ENCODE measurements around the gene PARD3. TPM values are rescaled to one million over a fixed set of nuclear protein-coding genes. Genes with fewer than 3 reads are reported as not detected.

The PARD3 gene
- total and polyA plus RNA-seq, 2 experiments from 2014 or later, result 6.3 to 21.2 TPM

- H3K36me3 ChIP-seq (ENCODE audit: low read depth), result no peaks in the 10 kb centered on the region
- no peak overlapping the region for H3K27ac ChIP-seq
- peaks cover 8% of the 10 kb centered on the region; the same call in 1 of the 2 replicates for H3K79me2 ChIP-seq (ENCODE audit: insufficient read depth)
- peaks cover 3% of the 10 kb centered on the region for H3K4me1 ChIP-seq (ENCODE audit: insufficient read depth)
- no peaks in the 10 kb centered on the region for H3K9me3 ChIP-seq (ENCODE audit: low read depth)
- H3K9me2 ChIP-seq (ENCODE audit: insufficient read depth), result no peaks in the 10 kb centered on the region
- peaks cover 12% of the 10 kb centered on the region; the same call in 1 of the 2 replicates for H3F3A ChIP-seq (ENCODE audit: insufficient read depth)
- in situ Hi-C loops (cut with MboI), result no loop called here
- no peak overlapping the region for H3K9ac ChIP-seq
- TF ChIP-seq EZH2 (IDR thresholded peaks at IDR 0.05; ENCODE audit: insufficient read depth, poor library complexity, severe bottlenecking) (no peak), EZH2phosphoT487 (IDR thresholded peaks at IDR 0.05; ENCODE audit: insufficient read depth, low read depth) (no peak)
- no peak overlapping the region for H3K4me2 ChIP-seq (ENCODE audit: unreplicated experiment)
- no peaks in the 10 kb centered on the region for H3K27me3 ChIP-seq (replicated peaks; ENCODE audit: insufficient read depth)
- no peak for DNase-seq
- no peaks in the 10 kb centered on the region for H4K20me1 ChIP-seq (ENCODE audit: insufficient read depth)
- 97 to 98% methylated on average over 2 of the region's 2 CpGs for WGBS, 2 experiments (ENCODE audit: low coverage in 1 of 2, low lambda C conversion rate in 2 of 2, missing lambda C conversion rate in 2 of 2)
- no peak overlapping the region for H2AFZ ChIP-seq
- no peak overlapping the region for H3K4me3 ChIP-seq
These were observed 294.6 kb downstream of the PARD3 start for GRCh38 chr10:34520510-34520909.

GRCh38 chr10:34520084-34520483 is 295.0 kb downstream of the PARD3 start:
- H4K20me1 ChIP-seq (ENCODE audit: insufficient read depth), result no peaks in the 10 kb centered on the region
- peaks cover 8% of the 10 kb centered on the region; the same call in 1 of the 2 replicates for H3K79me2 ChIP-seq (ENCODE audit: insufficient read depth)
- no peak for TF ChIP-seq EZH2 (IDR thresholded peaks at IDR 0.05; ENCODE audit: insufficient read depth, poor library complexity, severe bottlenecking)
- TF ChIP-seq EZH2phosphoT487 (IDR thresholded peaks at IDR 0.05; ENCODE audit: insufficient read depth, low read depth), result no peak
- no peaks in the 10 kb centered on the region for H3K9me3 ChIP-seq (ENCODE audit: low read depth)
- no peaks in the 10 kb centered on the region for H3K27me3 ChIP-seq (replicated peaks; ENCODE audit: insufficient read depth)
- in situ Hi-C loops (cut with MboI), result no loop called here
- WGBS, 2 experiments (ENCODE audit: low coverage in 1 of 2, low lambda C conversion rate in 2 of 2, missing lambda C conversion rate in 2 of 2), result 93 to 94% methylated on average over 7 of the region's 7 CpGs
- no peak overlapping the region for H3K4me2 ChIP-seq (ENCODE audit: unreplicated experiment)
- peaks cover 8% of the 10 kb centered on the region; the same call in 1 of the 2 replicates for H3F3A ChIP-seq (ENCODE audit: insufficient read depth)
- H3K27ac ChIP-seq, result no peak overlapping the region
- no peaks in the 10 kb centered on the region for H3K4me1 ChIP-seq (ENCODE audit: insufficient read depth)
- H2AFZ ChIP-seq, result no peak overlapping the region
- 0 out of 2 replicates have a peak, but pooled peaks cover 2% of the 10 kb centered on the region for H3K36me3 ChIP-seq (ENCODE audit: low read depth)
- no peak overlapping the region for H3K9ac ChIP-seq
- DNase-seq, result no peak
- no peak overlapping the region for H3K4me3 ChIP-seq
- no peaks in the 10 kb centered on the region for H3K9me2 ChIP-seq (ENCODE audit: insufficient read depth)

DNA sequence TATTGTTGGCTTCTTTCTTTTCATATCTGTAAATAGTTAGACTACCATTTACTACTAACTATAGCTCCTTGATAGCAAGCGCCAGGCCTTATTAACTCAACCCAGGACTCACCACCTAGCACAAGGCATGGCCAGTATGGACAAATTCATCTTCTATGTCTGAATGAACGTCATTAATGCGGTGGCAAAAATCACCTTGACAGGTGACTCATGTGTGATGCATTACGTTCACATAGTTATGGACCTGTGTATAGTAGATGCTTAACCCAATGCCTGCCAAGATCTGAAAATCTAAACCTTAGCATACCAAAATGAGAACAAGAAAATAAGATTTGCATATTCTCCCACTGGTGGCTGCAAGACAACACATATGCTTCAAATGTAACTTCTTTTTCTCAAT is 300.8 kb downstream of the PARD3 start:
- TF ChIP-seq EZH2 (IDR thresholded peaks at IDR 0.05; ENCODE audit: insufficient read depth, poor library complexity, severe bottlenecking), result no peak
- no peak for TF ChIP-seq EZH2phosphoT487 (IDR thresholded peaks at IDR 0.05; ENCODE audit: insufficient read depth, low read depth)
- Histone ChIP-seq H3K9me3 (ENCODE audit: low read depth) (no peaks in the 10 kb centered on the region), H3K27me3 (replicated peaks; ENCODE audit: insufficient read depth) (no peaks in the 10 kb centered on the region), H3K79me2 (ENCODE audit: insufficient read depth) (no peaks in the 10 kb centered on the region), H3K36me3 (ENCODE audit: low read depth) (0 out of 2 replicates have a peak, but pooled peaks cover 4% of the 10 kb centered on the region), H3K4me3 (no peak overlapping the region), H3K9ac (no peak overlapping the region), H2AFZ (no peak overlapping the region), H4K20me1 (ENCODE audit: insufficient read depth) (no peaks in the 10 kb centered on the region), H3K9me2 (ENCODE audit: insufficient read depth) (no peaks in the 10 kb centered on the region), H3K4me2 (ENCODE audit: unreplicated experiment) (no peak overlapping the region), H3F3A (ENCODE audit: insufficient read depth) (no peaks in the 10 kb centered on the region), H3K27ac (no peak overlapping the region), H3K4me1 (ENCODE audit: insufficient read depth) (no peaks in the 10 kb centered on the region)
- WGBS, 2 experiments (ENCODE audit: low coverage in 1 of 2, low lambda C conversion rate in 2 of 2, missing lambda C conversion rate in 2 of 2), result 94 to 98% methylated on average over 4 of the region's 4 CpGs
- DNase-seq, result no peak
- in situ Hi-C loops (cut with MboI), result no loop called here

- in situ Hi-C loops (cut with MboI), result no loop called here
- no peak overlapping the region for H3K27ac ChIP-seq
These were observed 301.5 kb downstream of the PARD3 start for GRCh38 chr10:34513636-34514035.

More at GRCh38 chr10:34513636-34514035, 301.5 kb downstream of the PARD3 start:
- Histone ChIP-seq H3K79me2 (ENCODE audit: insufficient read depth) (no peaks in the 10 kb centered on the region), H3K36me3 (ENCODE audit: low read depth) (0 out of 2 replicates have a peak, but pooled peaks cover 4% of the 10 kb centered on the region), H3K4me3 (no peak overlapping the region), H2AFZ (no peak overlapping the region), H3K9me3 (ENCODE audit: low read depth) (no peaks in the 10 kb centered on the region), H3K9me2 (ENCODE audit: insufficient read depth) (no peaks in the 10 kb centered on the region), H3K9ac (no peak overlapping the region), H3K27me3 (replicated peaks; ENCODE audit: insufficient read depth) (no peaks in the 10 kb centered on the region), H3F3A (ENCODE audit: insufficient read depth) (no peaks in the 10 kb centered on the region), H4K20me1 (ENCODE audit: insufficient read depth) (no peaks in the 10 kb centered on the region), H3K4me2 (ENCODE audit: unreplicated experiment) (no peak overlapping the region), H3K4me1 (ENCODE audit: insufficient read depth) (no peaks in the 10 kb centered on the region)
- 92 to 95% methylated on average over 2 of the region's 2 CpGs for WGBS, 2 experiments (ENCODE audit: low coverage in 1 of 2, low lambda C conversion rate in 2 of 2, missing lambda C conversion rate in 2 of 2)
- TF ChIP-seq EZH2phosphoT487 (IDR thresholded peaks at IDR 0.05; ENCODE audit: insufficient read depth, low read depth), result no peak
- TF ChIP-seq EZH2 (IDR thresholded peaks at IDR 0.05; ENCODE audit: insufficient read depth, poor library complexity, severe bottlenecking), result no peak
- DNase-seq, result no peak
